HUES48 (cell line): ENCODE measurements around the gene BCL6.
A peak's percentile ranks its signal among the peaks of the same experiment; 100 is the strongest.

ENCODE experiments used
- H3K27ac ChIP-seq: one replicate; pipeline ENCODE4 v1.7.0; 2013; ENCODE audit warnings: low read depth, low read length, inconsistent platforms
- H3K27me3 ChIP-seq: 2 replicates; pipeline ENCODE4 v1.6.1; 2013; ENCODE audit warnings: mild to moderate bottlenecking, low read length; ENCODE audit not compliant: control insufficient read depth, insufficient read depth
- H3K36me3 ChIP-seq: 2 replicates; pipeline ENCODE4 v1.6.1; 2013; ENCODE audit warnings: low read length; ENCODE audit not compliant: control insufficient read depth, insufficient read depth
- H3K4me1 ChIP-seq: 2 replicates; pipeline ENCODE4 v1.6.1; 2013; ENCODE audit warnings: mild to moderate bottlenecking, low read length; ENCODE audit not compliant: control insufficient read depth, insufficient read depth
- H3K4me3 ChIP-seq: 2 replicates; pipeline ENCODE4 v1.5.1; 2013; ENCODE audit warnings: mild to moderate bottlenecking, low read depth, low read length
- H3K9ac ChIP-seq: 2 replicates; pipeline ENCODE4 v1.6.1; 2013; ENCODE audit warnings: mild to moderate bottlenecking, low read depth, low read length, moderate library complexity
- H3K9me3 ChIP-seq: 2 replicates; pipeline ENCODE4 v1.6.1; 2013; ENCODE audit warnings: low read length; ENCODE audit not compliant: control insufficient read depth, insufficient read depth

The BCL6 gene

GRCh38 chr3:187737368-187738070 lies 7.7 kb downstream of the BCL6 start:
- peaks cover 29% of the 10 kb centered on the region for H3K4me1 ChIP-seq
- no peaks in the 10 kb centered on the region for H3K9me3 ChIP-seq
- H3K27ac ChIP-seq = peak overlapping the region; percentile 7
- H3K4me3 ChIP-seq = peak overlapping the region; percentile 86
- H3K27me3 ChIP-seq = peaks cover 35% of the 10 kb centered on the region
- peak overlapping the region; percentile 76 for H3K9ac ChIP-seq
- peaks cover 9% of the 10 kb centered on the region for H3K36me3 ChIP-seq

DNA sequence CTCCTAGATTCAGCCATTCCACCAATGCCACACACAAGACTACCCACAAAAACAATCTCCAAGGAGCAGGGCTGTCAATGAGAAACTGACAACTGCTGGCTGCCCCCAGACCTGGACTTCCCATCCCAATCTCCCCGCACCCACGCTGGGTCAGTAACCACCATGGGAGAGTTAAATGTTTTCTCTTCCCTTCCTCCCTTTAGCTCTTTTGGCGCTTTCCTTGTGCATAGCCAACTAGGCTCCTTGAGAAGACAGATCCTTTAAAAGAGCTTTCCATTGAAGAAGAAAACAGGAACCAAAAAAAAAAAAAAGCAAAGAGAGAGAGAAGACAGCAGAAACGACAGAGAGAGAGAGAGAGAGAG lies 8.3 kb downstream of the BCL6 start:
- H3K4me1 ChIP-seq = peaks cover 25% of the 10 kb centered on the region

GRCh38 chr3:187736418-187736871 lies 8.8 kb downstream of the BCL6 start:
- H3K4me3 ChIP-seq = peak overlapping the region; percentile 86; the same call in 1 of the 2 replicates

More for the DNA sequence above, 8.3 kb downstream of the BCL6 start:
- Histone ChIP-seq H3K27ac (no peak overlapping the region), H3K36me3 (peaks cover 15% of the 10 kb centered on the region), H3K4me3 (peak overlapping the region; percentile 86), H3K27me3 (peaks cover 31% of the 10 kb centered on the region), H3K9ac (no peak overlapping the region), H3K9me3 (no peaks in the 10 kb centered on the region)

DNA sequence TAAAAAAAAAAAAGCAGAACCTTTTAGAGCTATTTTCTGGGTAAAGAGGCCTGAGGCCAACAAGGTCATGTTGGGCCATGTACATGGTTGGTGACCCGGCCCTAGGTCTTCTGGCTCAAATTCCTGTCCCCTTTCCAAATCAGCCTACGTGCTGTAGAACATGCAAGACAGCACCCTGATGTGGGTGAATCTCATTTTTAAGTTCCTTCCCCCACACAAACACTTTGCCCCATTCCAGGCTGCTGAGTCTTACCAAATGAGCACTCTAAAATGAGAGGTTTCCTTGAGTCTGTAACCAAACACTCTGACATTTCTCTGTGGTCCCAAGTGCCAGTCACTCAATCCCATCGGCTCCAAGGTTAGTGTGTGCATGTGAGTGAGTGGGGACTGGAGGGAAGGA lies 9.4 kb downstream of the BCL6 start:
- H3K27ac ChIP-seq = peak overlapping the region; percentile 61
- peaks cover 26% of the 10 kb centered on the region for H3K36me3 ChIP-seq
- no peaks in the 10 kb centered on the region for H3K9me3 ChIP-seq
- no peak overlapping the region for H3K9ac ChIP-seq
- H3K4me3 ChIP-seq = no peak overlapping the region
- H3K27me3 ChIP-seq = peaks cover 23% of the 10 kb centered on the region
- peaks cover 25% of the 10 kb centered on the region for H3K4me1 ChIP-seq

More at GRCh38 chr3:187736418-187736871, 8.8 kb downstream of the BCL6 start:
- H3K4me1 ChIP-seq = peaks cover 25% of the 10 kb centered on the region
- H3K9me3 ChIP-seq = no peaks in the 10 kb centered on the region
- no peak overlapping the region for H3K9ac ChIP-seq
- peaks cover 27% of the 10 kb centered on the region for H3K27me3 ChIP-seq
- H3K36me3 ChIP-seq = peaks cover 20% of the 10 kb centered on the region
- H3K27ac ChIP-seq = peak overlapping the region; percentile 61

- Histone ChIP-seq H3K36me3 (peaks cover 28% of the 10 kb centered on the region), H3K4me3 (no peak overlapping the region), H3K9me3 (no peaks in the 10 kb centered on the region), H3K4me1 (peaks cover 21% of the 10 kb centered on the region), H3K9ac (no peak overlapping the region), H3K27ac (no peak overlapping the region), H3K27me3 (peaks cover 19% of the 10 kb centered on the region)
Observed at GRCh38 chr3:187735383-187735782, 9.9 kb downstream of the BCL6 start.

DNA sequence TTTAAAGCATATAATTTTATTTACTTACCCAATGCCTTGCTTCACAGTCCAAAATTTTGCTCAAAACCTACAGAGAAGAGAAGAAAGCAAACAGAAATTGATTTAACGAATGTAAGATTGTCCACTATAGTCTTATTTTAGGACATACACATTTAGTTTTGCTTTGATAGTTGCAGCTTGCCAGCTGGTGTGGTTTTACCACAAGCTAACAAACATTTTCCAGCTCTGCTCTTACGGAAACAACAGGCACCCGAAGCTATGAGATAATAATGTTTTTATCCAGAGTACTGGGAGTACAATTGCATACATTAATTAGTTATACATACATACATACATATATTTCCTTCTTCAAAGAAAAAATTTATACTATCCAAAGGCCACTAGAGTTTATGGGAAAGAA lies 10.4 kb downstream of the BCL6 start:
- H3K27ac ChIP-seq = no peak overlapping the region
- H3K9ac ChIP-seq = no peak overlapping the region
- peaks cover 17% of the 10 kb centered on the region for H3K4me1 ChIP-seq
- H3K36me3 ChIP-seq = peaks cover 34% of the 10 kb centered on the region
- H3K9me3 ChIP-seq = no peaks in the 10 kb centered on the region
- no peak overlapping the region for H3K4me3 ChIP-seq
- peaks cover 17% of the 10 kb centered on the region for H3K27me3 ChIP-seq

DNA sequence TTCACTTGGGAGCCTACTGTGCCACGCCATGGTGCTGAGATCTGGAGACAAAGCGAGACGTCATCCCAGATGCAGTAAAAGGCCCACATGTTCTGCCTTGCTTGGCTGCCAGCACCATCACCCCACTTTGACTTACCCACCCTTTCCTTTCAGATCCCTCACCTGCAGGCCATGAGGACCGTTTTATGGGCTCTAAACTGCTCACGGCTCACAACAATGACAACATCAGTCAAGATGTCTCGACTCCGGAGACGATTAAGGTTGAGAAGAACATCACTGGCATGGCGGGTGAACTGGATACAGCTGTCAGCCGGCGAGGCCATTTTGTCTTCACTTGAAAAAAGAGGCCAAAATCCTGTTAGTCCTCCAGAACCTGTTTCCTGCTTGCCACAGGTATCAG lies 11.9 kb downstream of the BCL6 start:
- no peak overlapping the region for H3K9ac ChIP-seq
- H3K9me3 ChIP-seq = no peaks in the 10 kb centered on the region
- H3K4me1 ChIP-seq = peaks cover 17% of the 10 kb centered on the region
- peaks cover 48% of the 10 kb centered on the region for H3K36me3 ChIP-seq
- H3K27me3 ChIP-seq = peaks cover 17% of the 10 kb centered on the region
- H3K27ac ChIP-seq = no peak overlapping the region
- no peak overlapping the region for H3K4me3 ChIP-seq

GRCh38 chr3:187729598-187729997 lies 15.7 kb downstream of the BCL6 start:
- Histone ChIP-seq H3K4me3 (no peak overlapping the region), H3K4me1 (no peaks in the 10 kb centered on the region), H3K27ac (no peak overlapping the region), H3K9me3 (no peaks in the 10 kb centered on the region), H3K36me3 (peaks cover 81% of the 10 kb centered on the region), H3K9ac (no peak overlapping the region), H3K27me3 (no peaks in the 10 kb centered on the region)

- Histone ChIP-seq H3K4me1 (no peaks in the 10 kb centered on the region), H3K9me3 (no peaks in the 10 kb centered on the region), H3K27me3 (no peaks in the 10 kb centered on the region), H3K9ac (no peak overlapping the region), H3K36me3 (peaks cover 86% of the 10 kb centered on the region), H3K27ac (no peak overlapping the region), H3K4me3 (no peak overlapping the region)
Observed at GRCh38 chr3:187728940-187729583, 16.2 kb downstream of the BCL6 start.

- H3K9ac ChIP-seq = no peak overlapping the region
- H3K4me1 ChIP-seq = no peaks in the 10 kb centered on the region
- no peak overlapping the region for H3K27ac ChIP-seq
- peaks cover 89% of the 10 kb centered on the region for H3K36me3 ChIP-seq
- no peaks in the 10 kb centered on the region for H3K27me3 ChIP-seq
- H3K9me3 ChIP-seq = no peaks in the 10 kb centered on the region
- H3K4me3 ChIP-seq = no peak overlapping the region
Observed at GRCh38 chr3:187728248-187728647, 17.0 kb downstream of the BCL6 start.

- peaks cover 4% of the 10 kb centered on the region; the same call in 1 of the 2 replicates for H3K4me1 ChIP-seq
- no peak overlapping the region for H3K4me3 ChIP-seq
- H3K36me3 ChIP-seq = peaks cover 82% of the 10 kb centered on the region
- no peak overlapping the region for H3K27ac ChIP-seq
- no peaks in the 10 kb centered on the region for H3K9me3 ChIP-seq
- no peak overlapping the region for H3K9ac ChIP-seq
- no peaks in the 10 kb centered on the region for H3K27me3 ChIP-seq
Observed at GRCh38 chr3:187726564-187726963, 18.7 kb downstream of the BCL6 start.
